WERI-Rb-1 (cell line): ENCODE measurements around the gene MTRR.

Experiments used
- DNase-seq: peaks from one replicate; pipeline ENCODE4 v3.0.0-alpha.2; 2020
- H3K27ac ChIP-seq: fragments of 250-450 bp; sonication (Bioruptor Pico); 2 replicates; pipeline ENCODE4 v1.5.1; 2020; ENCODE audit warnings: mild to moderate bottlenecking, moderate library complexity
- H3K27me3 ChIP-seq: fragments of 250-450 bp; sonication (Bioruptor Pico); 2 replicates; pipeline ENCODE4 v1.5.1; 2021; ENCODE audit warnings: mild to moderate bottlenecking, low read depth, moderate library complexity; ENCODE audit not compliant: insufficient read depth, severe bottlenecking
- H3K36me3 ChIP-seq: fragments of 250-450 bp; sonication (Bioruptor Pico); 2 replicates; pipeline ENCODE4 v1.5.1; 2020; ENCODE audit warnings: mild to moderate bottlenecking, moderate library complexity
- H3K4me3 ChIP-seq: 2 replicates; pipeline ENCODE4 v1.5.1; 2011; ENCODE audit warnings: low read depth, mild to moderate bottlenecking, control low read depth, low read length
- H3K9me3 ChIP-seq: fragments of 250-450 bp; sonication (Bioruptor Pico); 2 replicates; pipeline ENCODE4 v1.5.1; 2021; ENCODE audit warnings: mild to moderate bottlenecking, moderate library complexity; ENCODE audit not compliant: severe bottlenecking
- TF ChIP-seq, protein P1 (sequence below): IDR thresholded peaks from 2 replicates; pipeline ENCODE4 v1.5.1; 2011; ENCODE audit warnings: low read depth, mild to moderate bottlenecking, control low read depth, inconsistent platforms, low read length

The MTRR gene

DNA sequence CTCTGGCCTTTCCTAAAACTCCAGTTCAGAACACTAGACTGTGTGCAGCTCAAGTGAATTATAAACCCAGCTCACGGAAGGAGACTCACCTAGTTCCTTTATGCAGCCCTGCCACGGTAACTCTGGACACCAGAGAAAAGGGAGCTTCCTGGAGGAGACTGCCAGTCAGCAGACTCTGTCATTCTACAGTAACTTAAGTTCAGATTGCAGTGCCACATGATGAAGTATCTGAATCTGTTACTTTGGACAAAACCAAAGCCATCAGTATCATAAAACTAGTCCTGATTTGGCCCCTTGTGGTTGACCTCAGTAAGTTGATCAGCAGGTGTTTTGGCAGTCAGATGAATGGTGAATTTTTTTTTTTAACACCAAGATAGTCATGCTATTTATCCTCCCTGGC is 2.7 kb downstream of the MTRR start:
- Histone ChIP-seq H3K4me3 (no peak overlapping the region), H3K36me3 (peaks cover 66% of the 10 kb centered on the region), H3K27me3 (no peaks in the 10 kb centered on the region), H3K9me3 (no peaks in the 10 kb centered on the region), H3K27ac (no peak overlapping the region)
- no peak for DNase-seq
- TF ChIP-seq, protein P1, sequence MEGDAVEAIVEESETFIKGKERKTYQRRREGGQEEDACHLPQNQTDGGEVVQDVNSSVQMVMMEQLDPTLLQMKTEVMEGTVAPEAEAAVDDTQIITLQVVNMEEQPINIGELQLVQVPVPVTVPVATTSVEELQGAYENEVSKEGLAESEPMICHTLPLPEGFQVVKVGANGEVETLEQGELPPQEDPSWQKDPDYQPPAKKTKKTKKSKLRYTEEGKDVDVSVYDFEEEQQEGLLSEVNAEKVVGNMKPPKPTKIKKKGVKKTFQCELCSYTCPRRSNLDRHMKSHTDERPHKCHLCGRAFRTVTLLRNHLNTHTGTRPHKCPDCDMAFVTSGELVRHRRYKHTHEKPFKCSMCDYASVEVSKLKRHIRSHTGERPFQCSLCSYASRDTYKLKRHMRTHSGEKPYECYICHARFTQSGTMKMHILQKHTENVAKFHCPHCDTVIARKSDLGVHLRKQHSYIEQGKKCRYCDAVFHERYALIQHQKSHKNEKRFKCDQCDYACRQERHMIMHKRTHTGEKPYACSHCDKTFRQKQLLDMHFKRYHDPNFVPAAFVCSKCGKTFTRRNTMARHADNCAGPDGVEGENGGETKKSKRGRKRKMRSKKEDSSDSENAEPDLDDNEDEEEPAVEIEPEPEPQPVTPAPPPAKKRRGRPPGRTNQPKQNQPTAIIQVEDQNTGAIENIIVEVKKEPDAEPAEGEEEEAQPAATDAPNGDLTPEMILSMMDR: no peak

DNA sequence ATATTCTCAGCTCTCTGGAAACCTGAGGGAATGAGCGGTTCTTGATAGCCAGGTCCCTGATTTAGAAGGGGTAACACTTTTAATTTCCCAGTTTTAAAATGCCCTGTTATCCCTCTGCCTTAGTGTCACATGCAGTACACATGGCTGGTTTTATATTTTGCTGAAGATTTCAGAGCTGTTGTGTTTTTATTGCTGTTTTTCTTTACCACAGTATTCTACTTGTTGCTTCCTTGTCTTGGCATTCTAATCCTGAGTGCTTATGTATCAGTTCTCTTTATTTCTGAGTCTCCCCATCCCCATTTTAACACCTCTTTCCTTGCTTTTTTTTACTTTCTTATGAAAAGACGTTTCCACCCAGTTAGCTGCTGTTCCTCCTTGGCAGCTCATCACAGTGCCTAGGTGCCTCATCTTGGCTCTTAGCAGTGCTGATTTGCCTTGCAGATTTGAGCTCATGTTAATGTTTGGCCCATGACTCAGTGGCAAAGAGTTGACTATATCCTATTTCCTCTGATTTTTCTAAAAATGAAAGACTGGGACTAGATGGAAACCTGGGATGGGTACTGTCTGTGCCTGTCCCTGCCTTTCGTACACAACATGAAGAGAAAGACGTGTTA is 3.7 kb downstream of the MTRR start:
- TF ChIP-seq, protein P1: no peak
- H3K36me3 ChIP-seq: peaks cover 65% of the 10 kb centered on the region

DNA sequence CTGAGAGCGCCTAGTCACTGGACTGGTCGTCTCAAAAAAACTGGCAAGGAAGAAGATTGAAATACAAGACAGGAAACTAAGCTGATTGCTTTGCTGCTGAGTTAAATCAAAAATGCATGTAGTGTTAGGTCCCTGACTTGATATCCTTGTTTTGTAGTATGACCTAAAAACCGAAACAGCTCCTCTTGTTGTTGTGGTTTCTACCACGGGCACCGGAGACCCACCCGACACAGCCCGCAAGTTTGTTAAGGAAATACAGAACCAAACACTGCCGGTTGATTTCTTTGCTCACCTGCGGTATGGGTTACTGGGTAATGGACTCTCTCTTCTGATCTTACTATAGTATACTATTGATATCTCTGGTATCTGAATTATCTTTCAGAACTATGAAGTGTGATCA is 4.3 kb downstream of the MTRR start:
- Histone ChIP-seq H3K4me3 (no peak overlapping the region), H3K27ac (no peak overlapping the region), H3K9me3 (no peaks in the 10 kb centered on the region), H3K27me3 (no peaks in the 10 kb centered on the region), H3K36me3 (peaks cover 71% of the 10 kb centered on the region)
- TF ChIP-seq, protein P1: no peak
- DNase-seq: no peak

More for the DNA sequence above, 3.7 kb downstream of the MTRR start:
- no peaks in the 10 kb centered on the region for H3K27me3 ChIP-seq
- no peak overlapping the region for H3K27ac ChIP-seq
- no peaks in the 10 kb centered on the region for H3K9me3 ChIP-seq
- DNase-seq: no peak
- no peak overlapping the region for H3K4me3 ChIP-seq

DNA sequence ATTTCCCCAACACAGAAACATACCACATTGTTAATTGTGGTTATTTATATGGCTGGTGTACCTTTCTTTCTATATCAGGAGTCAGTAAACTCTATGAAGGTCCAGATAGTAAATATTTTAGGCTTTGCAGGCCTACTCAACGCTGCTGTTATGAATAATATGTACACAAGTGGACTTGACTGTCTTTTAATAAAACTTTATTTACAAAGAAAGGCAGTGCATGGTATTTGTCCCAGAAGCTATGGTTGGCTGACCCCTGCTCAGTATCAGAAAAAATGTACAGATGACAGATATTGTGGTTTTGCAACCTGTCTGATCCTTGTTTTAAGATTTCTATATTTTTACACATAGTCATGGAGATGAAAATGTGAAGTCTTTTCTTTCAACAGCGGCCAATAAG is 5.7 kb downstream of the MTRR start:
- no peak overlapping the region for H3K27ac ChIP-seq
- TF ChIP-seq, protein P1: no peak
- no peak for DNase-seq
- H3K27me3 ChIP-seq: no peaks in the 10 kb centered on the region
- peaks cover 79% of the 10 kb centered on the region for H3K36me3 ChIP-seq
- H3K4me3 ChIP-seq: no peak overlapping the region
- no peaks in the 10 kb centered on the region for H3K9me3 ChIP-seq

DNA sequence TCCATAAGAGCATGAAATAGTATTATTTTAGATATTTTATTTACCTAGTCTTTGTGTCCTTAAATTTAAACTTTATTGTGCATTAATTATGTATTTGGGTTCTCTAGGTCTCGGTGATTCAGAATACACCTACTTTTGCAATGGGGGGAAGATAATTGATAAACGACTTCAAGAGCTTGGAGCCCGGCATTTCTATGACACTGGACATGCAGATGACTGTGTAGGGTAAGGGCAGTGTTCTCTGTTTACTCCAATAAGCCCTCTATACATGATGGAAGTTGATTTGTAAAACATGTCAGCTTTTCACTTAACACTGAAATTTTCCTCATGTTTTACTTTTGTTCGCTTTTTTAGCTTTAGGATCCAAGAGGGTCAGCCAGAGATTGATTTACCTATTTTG is 6.2 kb downstream of the MTRR start:
- Histone ChIP-seq H3K27ac (no peak overlapping the region), H3K9me3 (no peaks in the 10 kb centered on the region), H3K27me3 (no peaks in the 10 kb centered on the region), H3K36me3 (peaks cover 84% of the 10 kb centered on the region), H3K4me3 (no peak overlapping the region)
- DNase-seq: no peak
- TF ChIP-seq, protein P1: no peak

DNA sequence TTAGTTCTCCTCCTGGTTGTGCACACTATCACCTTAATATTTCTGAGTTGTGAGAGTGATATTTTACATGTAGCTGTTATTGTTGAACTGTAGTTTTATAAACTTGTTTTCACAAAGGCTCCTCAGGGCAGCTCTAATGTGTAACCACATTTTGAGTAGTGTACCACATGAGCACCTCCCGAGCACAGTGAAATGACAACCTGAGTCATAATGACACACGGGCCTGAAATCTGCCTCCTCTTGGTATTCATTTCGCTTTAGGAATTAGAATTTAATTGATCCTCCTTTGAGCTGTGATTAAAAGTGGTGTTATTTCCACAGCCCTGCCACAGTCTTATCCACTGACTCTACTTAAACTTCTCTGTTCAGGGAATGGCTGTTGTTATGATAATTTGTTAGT is 7.9 kb downstream of the MTRR start:
- Histone ChIP-seq H3K27me3 (no peaks in the 10 kb centered on the region), H3K4me3 (no peak overlapping the region), H3K9me3 (no peaks in the 10 kb centered on the region), H3K27ac (no peak overlapping the region), H3K36me3 (peaks cover 89% of the 10 kb centered on the region)
- no peak for DNase-seq
- TF ChIP-seq, protein P1: no peak
